Panc1 (cell line): ENCODE data around the gene ELMO1. TPM values are rescaled to one million over a fixed set of nuclear protein-coding genes. Genes with fewer than 3 reads are reported as not detected.

Experiments used
- ATAC-seq: fragments of 200-7000 bp; cut with Tn5 transposase; 2 replicates; pipeline ENCODE4 v1.9.1; 2020; ENCODE audit warnings: mild to moderate bottlenecking, moderate library complexity
- BruUV-seq: library from RNA; stranded (reverse); fragments of 400-500 nt; replicated peaks from 2 replicates; lab custom pipeline; 2021; lab: Mats Ljungman, UMichigan
- CTCF ChIA-PET: fragments of 300-600 bp; sonication (Branson Sonifier 250); formaldehyde crosslinking; loops from one replicate; lab custom pipeline; 2022; ENCODE audit warnings: antibody characterized with exemption; lab: Charles Lee
- POLR2A ChIA-PET: fragments of 300-600 bp; sonication (Branson Sonifier 250); formaldehyde crosslinking; loops from one replicate; lab custom pipeline; 2022; ENCODE audit warnings: antibody characterized with exemption; lab: Charles Lee
- DNase-seq: peaks from one replicate; pipeline ENCODE4 v3.0.0-alpha.2; 2010; ENCODE audit warnings: low read depth, low spot score
- H3K27ac ChIP-seq: 2 replicates; pipeline ENCODE4 v1.5.1; 2011; ENCODE audit warnings: mild to moderate bottlenecking, low read length, inconsistent platforms
- H3K27me3 ChIP-seq: fragments of 200-500 bp; sonication (Bioruptor generic); 2 replicates; pipeline ENCODE4 v1.6.0; 2014; ENCODE audit warnings: low read length, inconsistent platforms; ENCODE audit not compliant: control insufficient read depth, insufficient read depth
- H3K36me3 ChIP-seq: fragments of 200-500 bp; sonication (Bioruptor generic); 2 replicates; pipeline ENCODE4 v1.5.1; 2014; ENCODE audit warnings: inconsistent platforms, mild to moderate bottlenecking, low read length, moderate library complexity; ENCODE audit not compliant: control insufficient read depth, insufficient read depth
- H3K4me1 ChIP-seq: 2 replicates; pipeline ENCODE4 v1.5.1; 2011; ENCODE audit warnings: inconsistent platforms, mild to moderate bottlenecking, low read length, moderate library complexity; ENCODE audit not compliant: control insufficient read depth, insufficient read depth
- H3K4me3 ChIP-seq, 2 experiments: 2 replicates each; pipeline ENCODE4 v1.5.1; 2011 to 2012; ENCODE audit warnings: low read depth in 2 of 2, low read length in 2 of 2, mild to moderate bottlenecking in 2 of 2, inconsistent platforms in 1 of 2, moderate library complexity in 1 of 2
- H3K9me3 ChIP-seq: fragments of 200-500 bp; sonication (Bioruptor generic); 2 replicates; pipeline ENCODE4 v1.5.1; 2014; ENCODE audit warnings: low read depth, mild to moderate bottlenecking, inconsistent platforms, low read length, moderate library complexity; ENCODE audit not compliant: control insufficient read depth, insufficient read depth
- CTCF ChIP-seq: fragments of 450-650 bp; IDR thresholded peaks from 2 replicates; pipeline ENCODE4 v1.5.1; 2017; ENCODE audit warnings: mild to moderate bottlenecking
- POLR2AphosphoS5 ChIP-seq: IDR thresholded peaks from 2 replicates; pipeline ENCODE4 v1.6.1; 2012; ENCODE audit warnings: mild to moderate bottlenecking, low read depth, low read length, moderate library complexity
- REST ChIP-seq, 2 experiments: IDR thresholded peaks; 2 replicates each; pipeline ENCODE4 v1.6.1; 2011 to 2012; ENCODE audit warnings: low read depth in 2 of 2, control low read depth in 1 of 2, low read length in 1 of 2, mild to moderate bottlenecking in 1 of 2, moderate library complexity in 1 of 2; ENCODE audit not compliant: insufficient read depth in 1 of 2
- SIN3A ChIP-seq: IDR thresholded peaks from 2 replicates; pipeline ENCODE4 v1.6.1; 2012; ENCODE audit warnings: low read depth, mild to moderate bottlenecking, low read length, moderate library complexity, borderline replicate concordance; ENCODE audit not compliant: insufficient read depth
- TCF7L2 ChIP-seq: IDR thresholded peaks from 2 replicates; pipeline ENCODE4 v1.6.1; 2011; ENCODE audit warnings: mild to moderate bottlenecking, low read depth, low read length, inconsistent platforms
- in situ Hi-C: cut with HindIII; loops from 2 replicates; pipeline ENCODE4 v1.10.0; 2016; ENCODE audit warnings: low sequenced_read_pairs, low pct_unique_long_range_greater_than_20kb
- intact Hi-C: fragments of 100-400 bp; cut with micrococcal nuclease; formaldehyde crosslinking; loops from one replicate; pipeline ENCODE4 v1.10.0; 2022; ENCODE audit not compliant: unreplicated experiment
- total RNA-seq: library from RNA; stranded (reverse); gene quantifications from one replicate; pipeline ENCODE4 v1.2.1, GENCODE V29; 2021; ENCODE audit not compliant: unreplicated experiment

The ELMO1 gene
- total RNA-seq, 1 experiment from 2014 or later, result 0.80 TPM

- Histone ChIP-seq H3K27ac (no peak overlapping the region), H3K36me3 (no peaks in the 10 kb centered on the region), H3K4me3 (no peak overlapping the region), H3K9me3 (peaks cover 12% of the 10 kb centered on the region; the same call in 1 of the 2 replicates), H3K27me3 (no peaks in the 10 kb centered on the region), H3K4me1 (no peaks in the 10 kb centered on the region)
- ATAC-seq (no peak), DNase-seq (no peak)
- BruUV-seq, result no TSS peak
- ChIA-PET CTCF (no interaction called here), POLR2A (no interaction called here)
- in situ Hi-C loops, result no loop called here
- no peak for TF ChIP-seq REST (IDR thresholded peaks at IDR 0.05; ENCODE audit: insufficient read depth in 1 of 2, low read depth in 2 of 2, low read length in 1 of 2)
- TF ChIP-seq CTCF, result no peak
- TF ChIP-seq SIN3A, result no peak
- no peak for TF ChIP-seq TCF7L2
- TF ChIP-seq POLR2AphosphoS5, result no peak
- intact Hi-C loops, result no loop called here
Observed at GRCh38 chr7:36851382-36851781, 597.3 kb downstream of the ELMO1 start.

DNA sequence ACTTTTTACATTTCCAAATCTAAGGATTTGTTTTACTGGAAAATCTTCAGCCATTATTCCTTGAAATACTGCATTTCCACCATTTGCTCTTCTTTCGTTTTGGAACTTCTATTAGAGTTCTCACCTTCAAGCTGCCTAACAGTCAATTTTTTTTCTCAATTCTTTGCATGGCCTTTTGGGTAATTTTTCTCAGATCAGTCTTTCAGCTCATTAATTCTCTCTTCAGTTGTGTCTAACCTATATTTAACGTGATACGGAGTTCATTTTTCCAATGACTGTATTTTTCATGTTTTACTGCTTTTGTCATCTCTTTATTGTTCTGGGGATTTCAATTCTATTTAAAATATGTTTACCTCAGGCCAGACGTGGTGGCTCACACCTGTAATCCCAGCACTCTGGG, 600.7 kb downstream of the ELMO1 start:
- BruUV-seq, result no TSS peak
- no peaks in the 10 kb centered on the region for H3K27me3 ChIP-seq
- intact Hi-C loops, result no loop called here
- no peak for ATAC-seq
- CTCF ChIA-PET, result no interaction called here
- H3K36me3 ChIP-seq, result no peaks in the 10 kb centered on the region
- POLR2A ChIA-PET, result no interaction called here
- peaks cover 18% of the 10 kb centered on the region; the same call in 1 of the 2 replicates for H3K9me3 ChIP-seq
- DNase-seq, result no peak
- no peaks in the 10 kb centered on the region for H3K4me1 ChIP-seq
- in situ Hi-C loops, result no loop called here
- no peak overlapping the region for H3K4me3 ChIP-seq
- TF ChIP-seq TCF7L2 (no peak), SIN3A (no peak), POLR2AphosphoS5 (no peak), REST (IDR thresholded peaks at IDR 0.05; ENCODE audit: insufficient read depth in 1 of 2, low read depth in 2 of 2, low read length in 1 of 2) (no peak)
- no peak overlapping the region for H3K27ac ChIP-seq
